Measurements from ENCODE around the gene ACCS.
A peak's percentile ranks its signal among the peaks of the same experiment; 100 is the strongest.

The ACCS gene

DNA sequence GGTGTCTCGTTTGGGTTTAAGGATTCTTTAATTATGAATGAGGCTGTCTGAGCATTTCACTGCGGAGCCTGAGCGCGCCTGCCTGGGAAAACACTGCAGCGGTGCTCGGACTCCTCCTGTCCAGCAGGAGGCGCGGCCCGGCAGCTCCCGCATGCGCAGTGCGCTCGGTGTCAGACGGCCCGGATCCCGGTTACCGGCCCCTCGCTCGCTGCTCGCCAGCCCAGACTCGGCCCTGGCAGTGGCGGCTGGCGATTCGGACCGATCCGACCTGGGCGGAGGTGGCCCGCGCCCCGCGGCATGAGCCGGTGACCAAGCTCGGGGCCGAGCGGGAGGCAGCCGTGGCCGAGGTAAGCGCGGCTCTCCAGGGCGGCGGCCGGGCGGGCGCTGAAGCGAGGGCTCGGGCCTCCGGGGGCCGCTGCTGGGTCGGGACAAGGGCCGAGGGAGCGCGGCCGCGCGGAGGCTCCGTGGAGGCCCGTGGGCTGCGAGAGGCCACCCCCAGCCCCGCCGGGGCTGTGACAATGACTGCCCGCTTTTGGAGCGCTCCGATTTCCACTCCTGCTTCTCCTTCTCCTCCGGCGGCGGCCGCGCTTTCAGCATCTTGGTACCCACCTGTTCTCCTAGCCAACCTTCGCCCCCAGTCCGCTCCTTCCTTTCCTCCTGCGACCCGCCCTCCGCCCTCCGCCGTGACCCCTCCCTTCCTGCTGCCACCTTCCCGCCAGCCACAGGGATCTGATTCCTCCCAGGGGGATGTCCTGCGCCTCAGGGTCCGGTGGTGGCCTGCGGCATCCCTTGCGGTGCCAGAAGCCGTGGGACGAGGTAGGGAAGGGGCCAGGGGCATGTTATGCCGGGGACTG is 29.7 kb downstream of the ACCS start, which contains the start of gene EXT2:
TSS of gene EXT2 (plus strand) at position 173 of the 854 bp plus-strand sequence. CDS start 12,035 bp downstream, outside the sequence.
- TF ChIP-seq, protein P1, sequence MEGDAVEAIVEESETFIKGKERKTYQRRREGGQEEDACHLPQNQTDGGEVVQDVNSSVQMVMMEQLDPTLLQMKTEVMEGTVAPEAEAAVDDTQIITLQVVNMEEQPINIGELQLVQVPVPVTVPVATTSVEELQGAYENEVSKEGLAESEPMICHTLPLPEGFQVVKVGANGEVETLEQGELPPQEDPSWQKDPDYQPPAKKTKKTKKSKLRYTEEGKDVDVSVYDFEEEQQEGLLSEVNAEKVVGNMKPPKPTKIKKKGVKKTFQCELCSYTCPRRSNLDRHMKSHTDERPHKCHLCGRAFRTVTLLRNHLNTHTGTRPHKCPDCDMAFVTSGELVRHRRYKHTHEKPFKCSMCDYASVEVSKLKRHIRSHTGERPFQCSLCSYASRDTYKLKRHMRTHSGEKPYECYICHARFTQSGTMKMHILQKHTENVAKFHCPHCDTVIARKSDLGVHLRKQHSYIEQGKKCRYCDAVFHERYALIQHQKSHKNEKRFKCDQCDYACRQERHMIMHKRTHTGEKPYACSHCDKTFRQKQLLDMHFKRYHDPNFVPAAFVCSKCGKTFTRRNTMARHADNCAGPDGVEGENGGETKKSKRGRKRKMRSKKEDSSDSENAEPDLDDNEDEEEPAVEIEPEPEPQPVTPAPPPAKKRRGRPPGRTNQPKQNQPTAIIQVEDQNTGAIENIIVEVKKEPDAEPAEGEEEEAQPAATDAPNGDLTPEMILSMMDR (IDR thresholded peaks at IDR 0.05; ENCODE audit: low read depth, low read length) = peak; percentile 90
- H3K4me3 ChIP-seq (replicated peaks in 1 of 2; ENCODE audit: low read depth in 2 of 2, low read length in 2 of 2) = peak within 1 kb of the TSS; percentile 81 to 88
- peak; percentile 84 to 90 for DNase-seq (ENCODE audit: low read depth in 2 of 2)

DNA sequence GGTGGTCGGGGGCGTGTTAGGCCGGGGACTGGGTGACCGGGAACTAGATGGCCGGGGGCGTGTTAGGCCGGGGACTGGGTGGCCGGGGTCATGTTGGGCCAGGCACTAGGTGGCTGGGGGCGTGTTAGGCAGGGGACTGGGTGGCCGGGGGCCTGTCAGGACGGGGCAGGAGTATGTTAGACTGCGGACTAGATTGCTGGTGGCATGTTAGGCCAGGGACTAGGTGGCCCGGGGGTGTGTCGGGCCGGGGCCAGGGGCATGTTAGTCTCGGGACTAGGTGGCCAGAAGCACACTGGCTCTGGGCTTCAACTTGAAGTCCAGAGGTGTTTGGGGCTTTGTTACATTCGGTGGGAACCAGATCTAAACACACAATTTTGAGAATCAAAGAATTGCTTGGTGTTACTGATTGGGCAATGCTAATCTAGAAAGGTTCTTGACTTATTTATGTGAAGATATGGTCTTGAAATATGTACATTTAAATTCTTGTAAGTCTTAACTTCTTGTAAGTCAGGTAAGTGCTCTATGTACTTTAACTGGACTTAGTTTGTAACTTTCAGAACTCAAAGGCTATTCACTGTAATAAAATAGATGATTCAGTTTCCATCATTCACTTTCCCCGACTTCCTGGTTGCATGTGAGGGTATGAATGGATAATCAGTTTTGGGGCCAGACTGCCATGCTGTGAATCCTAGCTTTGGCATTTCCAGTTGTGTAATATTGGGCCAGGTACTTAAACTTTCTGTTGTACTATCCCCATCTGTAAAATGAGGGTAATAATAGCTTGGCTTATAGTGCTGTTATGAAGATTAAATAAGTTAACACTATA is 30.5 kb downstream of the ACCS start:
- DNase-seq (ENCODE audit: low read depth in 2 of 2) = peak; percentile 29 to 71
- TF ChIP-seq, protein P1 (IDR thresholded peaks at IDR 0.05; ENCODE audit: low read depth, low read length) = no peak
- H3K4me3 ChIP-seq (replicated peaks in 1 of 2; ENCODE audit: low read depth in 2 of 2, low read length in 2 of 2) = peak overlapping the region; percentile 81 to 88

DNA sequence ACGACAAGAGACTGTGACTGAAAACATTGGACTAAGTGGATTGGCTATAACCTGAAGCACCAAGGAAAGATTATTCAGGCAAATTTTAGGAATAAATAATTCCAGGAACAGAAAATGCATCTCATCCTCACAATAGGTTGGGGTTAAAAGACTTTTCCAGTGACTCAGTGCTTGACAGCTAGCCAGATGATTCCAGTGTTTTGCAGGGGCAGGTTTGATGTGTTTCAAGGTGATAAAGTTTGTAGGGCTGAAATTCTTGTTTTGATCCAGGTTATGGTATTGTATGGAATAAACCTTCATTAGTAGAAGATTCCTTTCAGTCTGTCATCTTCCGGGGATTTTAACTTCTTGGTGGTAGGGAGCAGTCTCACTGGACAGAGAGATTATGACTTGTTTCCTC is 31.8 kb downstream of the ACCS start:
- no peak for DNase-seq (ENCODE audit: low read depth in 2 of 2)
- no peak overlapping the region for H3K4me3 ChIP-seq (replicated peaks in 1 of 2; ENCODE audit: low read depth in 2 of 2, low read length in 2 of 2)
- TF ChIP-seq, protein P1 (IDR thresholded peaks at IDR 0.05; ENCODE audit: low read depth, low read length) = no peak

- no peak overlapping the region for H3K4me3 ChIP-seq (replicated peaks in 1 of 2; ENCODE audit: low read depth in 2 of 2, low read length in 2 of 2)
- TF ChIP-seq, protein P1 (IDR thresholded peaks at IDR 0.05; ENCODE audit: low read depth, low read length) = no peak
- DNase-seq (ENCODE audit: low read depth in 2 of 2) = no peak
Measured at GRCh38 chr11:44101098-44101497, 35.0 kb downstream of the ACCS start.

- TF ChIP-seq, protein P1 (IDR thresholded peaks at IDR 0.05; ENCODE audit: low read depth, low read length) = peak; percentile 21
- no peak overlapping the region for H3K4me3 ChIP-seq (replicated peaks in 1 of 2; ENCODE audit: low read depth in 2 of 2, low read length in 2 of 2)
- DNase-seq (ENCODE audit: low read depth in 2 of 2) = peak; percentile 64 to 67
Measured at GRCh38 chr11:44104481-44105294, 38.6 kb downstream of the ACCS start.

GRCh38 chr11:44108260-44108659 is 42.2 kb downstream of the ACCS start:
- TF ChIP-seq, protein P1 (IDR thresholded peaks at IDR 0.05; ENCODE audit: low read depth, low read length) = no peak
- H3K4me3 ChIP-seq (replicated peaks in 1 of 2; ENCODE audit: low read depth in 2 of 2, low read length in 2 of 2) = no peak overlapping the region
- no peak for DNase-seq (ENCODE audit: low read depth in 2 of 2)
